ENCODE results near the gene ZNF497.
A peak's percentile ranks its signal among the peaks of the same experiment; 100 is the strongest.

The ZNF497 gene

DNA sequence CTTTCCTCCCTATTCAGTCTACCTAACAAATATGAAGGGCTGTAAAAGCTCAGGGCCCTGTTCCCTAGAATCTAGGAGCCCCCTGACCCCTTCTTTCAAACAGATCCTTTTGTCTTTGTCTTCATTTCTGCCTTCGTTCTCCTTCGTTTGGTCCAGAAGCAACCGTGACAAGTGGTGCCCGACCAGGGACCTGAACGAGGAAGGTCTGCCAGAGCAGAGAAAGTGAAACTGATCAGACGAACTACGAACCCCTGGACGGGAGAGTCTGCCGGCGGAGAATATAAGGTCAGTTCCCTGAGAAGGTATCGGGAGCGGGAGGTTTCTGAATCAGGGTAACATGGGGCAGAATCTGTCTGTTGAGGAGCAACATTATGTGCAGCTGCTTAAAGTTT, 56.6 kb downstream of the ZNF497 start:
- no peak for DNase-seq

DNA sequence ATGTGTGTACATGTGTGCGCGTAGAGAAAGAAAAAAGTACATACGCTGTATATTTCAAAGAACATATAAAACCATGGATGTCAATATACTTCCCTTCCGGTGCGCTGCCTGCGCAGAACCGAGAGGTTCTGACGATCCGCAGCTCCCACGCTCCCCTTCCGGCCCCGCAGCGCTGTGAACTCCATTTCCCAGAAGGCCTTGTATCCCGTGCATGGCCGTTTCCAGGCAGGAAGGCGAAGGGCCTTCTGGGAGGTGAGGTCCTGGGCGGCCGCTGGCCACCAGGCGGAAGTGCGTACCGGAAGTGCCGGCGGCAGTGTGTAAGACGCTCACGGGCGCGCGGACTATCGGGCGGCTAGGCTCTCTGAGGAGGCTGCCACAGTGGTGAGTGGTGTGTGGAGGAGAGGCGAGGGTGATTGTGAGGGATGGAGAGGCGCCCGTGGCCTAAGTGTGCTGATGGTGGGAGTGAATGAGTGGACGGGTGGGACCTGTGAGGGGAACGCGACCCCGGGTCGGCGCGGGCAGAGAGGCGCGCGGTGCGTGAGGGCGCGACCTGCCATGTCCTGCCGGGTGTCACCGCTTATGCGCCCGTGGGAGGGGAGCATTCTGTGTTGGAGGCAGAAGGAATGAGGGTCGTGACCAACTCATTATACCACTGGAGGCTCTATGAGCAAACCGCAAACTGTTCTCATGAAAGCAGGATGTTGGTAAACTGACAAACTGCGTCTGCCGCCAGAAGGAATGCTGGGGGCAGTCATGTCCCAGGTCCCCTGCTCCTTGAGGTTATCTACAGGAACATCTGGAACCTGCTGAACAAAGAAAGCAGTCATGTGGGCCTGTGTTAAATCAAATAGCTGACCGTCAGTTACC, 57.3 kb downstream of the ZNF497 start, which contains the start of gene ERVK3-1:
Gene ERVK3-1, plus strand, starts transcription at position 313 of the 867 bp plus-strand sequence. CDS start 6,792 bp downstream, outside the sequence.
- DNase-seq: peak; percentile 97

DNA sequence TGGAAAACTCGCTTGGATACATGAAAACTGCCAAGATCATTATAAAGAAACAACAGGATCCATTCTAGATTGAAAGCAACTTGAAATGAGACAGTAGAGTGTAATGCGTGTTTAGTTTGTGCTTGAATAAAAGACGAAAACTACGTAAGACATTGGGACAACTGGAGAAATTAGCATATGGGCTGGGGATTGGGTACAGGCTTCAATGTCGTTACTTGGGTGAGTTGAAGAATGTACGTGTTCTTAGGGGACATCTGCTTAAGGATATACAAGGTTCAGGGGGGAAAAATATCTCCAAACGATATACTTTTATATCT, 57.8 kb downstream of the ZNF497 start:
- no peak for DNase-seq

Data from left hindlimb (tissue), 1 donor.